GM18505 (cell line): ENCODE results near the gene HDAC5.

Experiments
- ATAC-seq: cut with Tn5 transposase; IDR thresholded peaks from one replicate; pipeline ENCODE4 v1.9.1; 2021; ENCODE audit not compliant: unreplicated experiment
- POLR2A ChIP-seq: IDR thresholded peaks from 4 replicates; pipeline ENCODE4 v1.6.1; 2011; ENCODE audit warnings: borderline replicate concordance; ENCODE audit not compliant: insufficient read depth, insufficient read length; ENCODE audit errors: extremely low read depth

The HDAC5 gene

GRCh38 chr17:44097110-44097958 lies 26.1 kb downstream of the HDAC5 start:
- no peak for ATAC-seq
- no peak for TF ChIP-seq POLR2A

- TF ChIP-seq POLR2A, result no peak
- ATAC-seq, result no peak
Observed at GRCh38 chr17:44095647-44096496, 27.6 kb downstream of the HDAC5 start.

- ATAC-seq, result no peak
- TF ChIP-seq POLR2A, result no peak
Observed at GRCh38 chr17:44095388-44095646, 28.1 kb downstream of the HDAC5 start.

GRCh38 chr17:44094701-44095387 lies 28.6 kb downstream of the HDAC5 start:
- no peak for TF ChIP-seq POLR2A
- ATAC-seq, result no peak

GRCh38 chr17:44093231-44093900 lies 30.1 kb downstream of the HDAC5 start:
- no peak for TF ChIP-seq POLR2A
- no peak for ATAC-seq

- ATAC-seq, result no peak
- no peak for TF ChIP-seq POLR2A
Observed at GRCh38 chr17:44092051-44092450, 31.4 kb downstream of the HDAC5 start.

- ATAC-seq, result no peak
- TF ChIP-seq POLR2A, result no peak
Observed at GRCh38 chr17:44091200-44091997, 32.0 kb downstream of the HDAC5 start.

- ATAC-seq, result no peak
- TF ChIP-seq POLR2A, result no peak
Observed at GRCh38 chr17:44088254-44088653, 35.2 kb downstream of the HDAC5 start.

GRCh38 chr17:44087319-44087718 lies 36.1 kb downstream of the HDAC5 start:
- no peak for ATAC-seq
- TF ChIP-seq POLR2A, result no peak

GRCh38 chr17:44086364-44087311 lies 36.8 kb downstream of the HDAC5 start:
- TF ChIP-seq POLR2A, result no peak
- no peak for ATAC-seq

GRCh38 chr17:44085908-44086307 lies 37.5 kb downstream of the HDAC5 start:
- no peak for ATAC-seq
- TF ChIP-seq POLR2A, result no peak
